Muscle layer of duodenum (tissue), 2 donors: ENCODE data around the gene HPGDS.

Experiments used
- H3K27ac ChIP-seq: one replicate; pipeline ENCODE4 v1.7.0; 2013; ENCODE audit warnings: mild to moderate bottlenecking, low read length
- H3K27me3 ChIP-seq: one replicate; pipeline ENCODE4 v1.7.0; 2013; ENCODE audit warnings: low read depth, mild to moderate bottlenecking, control low read depth, low read length
- H3K36me3 ChIP-seq, 2 donors: one replicate each; pipeline ENCODE4 v1.7.0; 2013; ENCODE audit warnings: low read length in 2 of 2, control low read depth in 1 of 2, mild to moderate bottlenecking in 1 of 2; ENCODE audit not compliant: insufficient read depth in 2 of 2, control insufficient read depth in 1 of 2
- H3K4me1 ChIP-seq, 2 donors: one replicate each; pipeline ENCODE4 v1.7.0; 2013; ENCODE audit warnings: low read length in 2 of 2, mild to moderate bottlenecking in 2 of 2, control low read depth in 1 of 2, moderate library complexity in 1 of 2; ENCODE audit not compliant: insufficient read depth in 2 of 2, control insufficient read depth in 1 of 2
- H3K4me3 ChIP-seq, 2 donors: one replicate each; pipeline ENCODE4 v1.7.0; 2013; ENCODE audit warnings: low read length in 2 of 2, low read depth in 1 of 2, mild to moderate bottlenecking in 1 of 2
- H3K9me3 ChIP-seq, 2 donors: one replicate each; pipeline ENCODE4 v1.7.0; 2013; ENCODE audit warnings: low read length in 2 of 2, control low read depth in 1 of 2, mild to moderate bottlenecking in 1 of 2; ENCODE audit not compliant: control insufficient read depth in 1 of 2
- donor health status: healthy.

HPGDS gene

GRCh38 chr4:94253036-94253435 is 89.6 kb downstream of the HPGDS start:
- H3K4me1 ChIP-seq, result no peaks in the 10 kb centered on the region
- no peaks in the 10 kb centered on the region for H3K27me3 ChIP-seq
- no peak overlapping the region for H3K4me3 ChIP-seq
- peaks cover 17 to 22% of the 10 kb centered on the region in 2 donors for H3K36me3 ChIP-seq
- H3K27ac ChIP-seq, result no peak overlapping the region
- no peaks in the 10 kb centered on the region for H3K9me3 ChIP-seq

- Histone ChIP-seq H3K4me3 (no peak overlapping the region), H3K9me3 (no peaks in the 10 kb centered on the region), H3K27me3 (no peaks in the 10 kb centered on the region), H3K36me3 (peaks cover 17 to 29% of the 10 kb centered on the region in 2 donors), H3K4me1 (no peaks in the 10 kb centered on the region), H3K27ac (no peak overlapping the region)
These were observed 91.5 kb downstream of the HPGDS start for GRCh38 chr4:94251094-94251493.
